Kidney (tissue), 14 donors: ENCODE measurements around the gene TRIAP1. TPM values are rescaled to one million over a fixed set of nuclear protein-coding genes. Genes with fewer than 3 reads are reported as not detected.
A peak's percentile ranks its signal among the peaks of the same experiment; 100 is the strongest.

ENCODE experiments used
- DNase-seq, 5 donors: peaks; one replicate each; pipeline ENCODE4 v3.0.0-alpha.2; 2013 to 2020
- FAIRE-seq: peaks from 2 replicates; lab custom pipeline; 2012; peaks lifted over from hg19 to GRCh38; lab: Jason Lieb, UNC
- H3K27ac ChIP-seq, 2 donors: one replicate each; pipeline ENCODE4 v1.7.0; 2013; ENCODE audit warnings: low read depth in 2 of 2, low read length in 2 of 2, inconsistent platforms in 1 of 2
- H3K27me3 ChIP-seq: one replicate; pipeline ENCODE4 v1.7.1; 2013; ENCODE audit warnings: low read length, inconsistent platforms; ENCODE audit not compliant: control insufficient read depth, insufficient read depth
- H3K36me3 ChIP-seq, 3 donors: one replicate each; pipeline versions ENCODE4 v1.7.0 to v1.7.1; 2013; ENCODE audit warnings: low read length in 3 of 3, control low read depth in 1 of 3, inconsistent platforms in 1 of 3; ENCODE audit not compliant: insufficient read depth in 3 of 3, control insufficient read depth in 2 of 3
- H3K4me1 ChIP-seq, 3 donors: one replicate each; pipeline versions ENCODE4 v1.7.0 to v1.7.1; 2013; ENCODE audit warnings: low read length in 3 of 3, inconsistent platforms in 1 of 3, low read depth in 1 of 3; ENCODE audit not compliant: control insufficient read depth in 2 of 3, insufficient read depth in 2 of 3
- H3K4me3 ChIP-seq, 3 donors: one replicate each; pipeline versions ENCODE4 v1.7.0 to v1.8.1; 2013; ENCODE audit warnings: low read length in 3 of 3, control low read depth in 1 of 3, inconsistent platforms in 1 of 3
- H3K9ac ChIP-seq, 3 donors: one replicate each; pipeline versions ENCODE4 v1.7.0 to v1.7.1; 2013; ENCODE audit warnings: low read length in 3 of 3, control low read depth in 1 of 3, inconsistent platforms in 1 of 3
- H3K9me3 ChIP-seq, 3 donors: one replicate each; pipeline versions ENCODE4 v1.7.0 to v1.7.1; 2013; ENCODE audit warnings: low read length in 3 of 3, control low read depth in 1 of 3, inconsistent platforms in 1 of 3; ENCODE audit not compliant: control insufficient read depth in 2 of 3, insufficient read depth in 1 of 3
- intact Hi-C: fragments of 100-400 bp; cut with DNase I; formaldehyde crosslinking; loops from one replicate; pipeline ENCODE4 v1.11.1; 2022
- polyA plus RNA-seq: library from polyadenylated mRNA; stranded (reverse); fragments of 350-450 nt; fragmentation: Illumina TruSeq; extraction: RNeasy Lipid Tissue Mini Kit (QIAGEN cat#74804); gene quantifications from one replicate; pipeline ENCODE4 v1.2.3, GENCODE V29; 2014; ENCODE audit warnings: low read depth, low replicate concordance; ENCODE audit not compliant: insufficient read depth
- total RNA-seq: library from RNA; stranded (reverse); fragmentation: NEBNext Ultra II Directional; extraction: Animal tissue kit (Norgen Biotek cat#: 25700); gene quantifications from one replicate; pipeline ENCODE4 v1.2.1, GENCODE V29; 2021
- TF ChIP-seq, protein P1 (sequence below): IDR thresholded peaks from 3 replicates; pipeline ENCODE4 v1.5.1; 2012; ENCODE audit warnings: mild to moderate bottlenecking, moderate library complexity, borderline replicate concordance; ENCODE audit not compliant: insufficient read depth; ENCODE audit errors: extremely low read depth
- donor health status: control.
- donor health status: control.
- donor health status: control.
- donor health status: control.
- donor health status: control.
- donor health status: DM: yes; HTN: yes; CAD: no.
- donor health status: Normal renal cell carcinoma (clear cell type).

Gene TRIAP1
- total and polyA plus RNA-seq, 2 donors from 2014 or later: 15.6 to 28.2 TPM

DNA sequence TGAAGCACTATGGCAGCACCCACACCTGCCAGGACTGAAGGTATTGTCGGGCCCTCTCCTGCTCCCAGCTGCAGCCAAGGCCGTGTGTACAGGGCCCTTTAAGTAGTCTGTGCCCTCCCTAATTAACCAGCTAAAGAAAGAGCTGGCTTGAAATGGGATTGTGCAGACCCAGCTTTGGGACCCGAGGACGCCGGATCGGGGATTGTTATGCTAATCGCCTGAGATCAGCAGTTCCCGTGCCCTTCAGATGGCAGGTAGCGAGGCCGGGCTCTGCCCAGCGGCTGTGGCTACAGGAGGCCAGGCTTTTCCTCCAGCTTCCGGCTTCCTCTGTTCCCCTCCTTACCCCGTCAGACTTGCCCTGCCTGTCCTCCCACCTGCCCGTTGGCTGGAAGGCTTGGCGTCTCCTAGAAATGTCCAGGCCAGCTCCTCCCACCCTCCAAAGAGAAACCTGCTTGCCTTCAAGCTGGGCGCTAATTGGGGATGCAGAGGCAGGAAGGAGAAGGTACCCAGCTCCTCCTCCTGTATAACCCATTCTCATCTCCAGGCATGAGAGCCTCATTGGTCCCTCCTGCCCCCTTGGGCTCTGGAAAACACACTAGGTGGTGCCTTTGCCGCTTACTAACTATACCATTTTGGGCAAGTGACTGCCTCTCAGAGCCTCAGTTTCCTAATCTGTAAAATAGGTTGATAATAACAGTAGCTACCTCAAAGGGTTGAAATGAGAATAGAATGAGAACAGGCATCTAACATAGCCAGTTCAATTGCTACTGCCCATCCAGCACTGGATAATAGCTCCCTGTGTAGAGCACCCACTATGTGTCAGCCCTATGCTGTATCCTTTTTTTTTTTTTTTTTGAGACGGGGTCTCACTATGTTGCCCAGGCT is 51.5 kb downstream of the TRIAP1 start:
- no peak for FAIRE-seq

More for the DNA sequence above, 51.5 kb downstream of the TRIAP1 start:
- Histone ChIP-seq H3K4me3 (no peak overlapping the region), H3K4me1 (no peaks in the 10 kb centered on the region), H3K9ac (peak overlapping the region in 1 of 3 donors; percentile 9), H3K9me3 (no peaks in the 10 kb centered on the region), H3K27ac (no peak overlapping the region), H3K27me3 (no peaks in the 10 kb centered on the region), H3K36me3 (no peaks in the 10 kb centered on the region)
- TF ChIP-seq, protein P1, sequence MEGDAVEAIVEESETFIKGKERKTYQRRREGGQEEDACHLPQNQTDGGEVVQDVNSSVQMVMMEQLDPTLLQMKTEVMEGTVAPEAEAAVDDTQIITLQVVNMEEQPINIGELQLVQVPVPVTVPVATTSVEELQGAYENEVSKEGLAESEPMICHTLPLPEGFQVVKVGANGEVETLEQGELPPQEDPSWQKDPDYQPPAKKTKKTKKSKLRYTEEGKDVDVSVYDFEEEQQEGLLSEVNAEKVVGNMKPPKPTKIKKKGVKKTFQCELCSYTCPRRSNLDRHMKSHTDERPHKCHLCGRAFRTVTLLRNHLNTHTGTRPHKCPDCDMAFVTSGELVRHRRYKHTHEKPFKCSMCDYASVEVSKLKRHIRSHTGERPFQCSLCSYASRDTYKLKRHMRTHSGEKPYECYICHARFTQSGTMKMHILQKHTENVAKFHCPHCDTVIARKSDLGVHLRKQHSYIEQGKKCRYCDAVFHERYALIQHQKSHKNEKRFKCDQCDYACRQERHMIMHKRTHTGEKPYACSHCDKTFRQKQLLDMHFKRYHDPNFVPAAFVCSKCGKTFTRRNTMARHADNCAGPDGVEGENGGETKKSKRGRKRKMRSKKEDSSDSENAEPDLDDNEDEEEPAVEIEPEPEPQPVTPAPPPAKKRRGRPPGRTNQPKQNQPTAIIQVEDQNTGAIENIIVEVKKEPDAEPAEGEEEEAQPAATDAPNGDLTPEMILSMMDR: no peak
- intact Hi-C loops: no loop called here
- peak; percentile 76 to 87 (median 83) for DNase-seq

Other genes starting within 250 kb of the TRIAP1 start
- 1,384 TPM for gene RPLP0, start 245.3 kb downstream of the TRIAP1 start, total RNA-seq
- 1,654 TPM for gene RPLP0, start 245.3 kb downstream of the TRIAP1 start, polyA plus RNA-seq
- gene PXN, start 180.7 kb downstream of the TRIAP1 start, total RNA-seq: 133 TPM
- 57.1 TPM for gene PXN, start 180.7 kb downstream of the TRIAP1 start, polyA plus RNA-seq
- 18,412 TPM for gene RNU4-2, start 154.5 kb downstream of the TRIAP1 start, total RNA-seq
- gene RNU4-2, start 154.5 kb downstream of the TRIAP1 start, polyA plus RNA-seq: not detected
- gene RNU4-1, start 153.1 kb downstream of the TRIAP1 start, total RNA-seq: 3,016 TPM
- not detected for gene RNU4-1, start 153.1 kb downstream of the TRIAP1 start, polyA plus RNA-seq
- gene SIRT4, start 144.1 kb downstream of the TRIAP1 start, total RNA-seq: 1.5 TPM
- 8.1 TPM for gene SIRT4, start 144.1 kb downstream of the TRIAP1 start, polyA plus RNA-seq
- gene PLA2G1B, start 118.6 kb downstream of the TRIAP1 start, total RNA-seq: not detected
- not detected for gene PLA2G1B, start 118.6 kb downstream of the TRIAP1 start, polyA plus RNA-seq
- gene MSI1, start 77.2 kb downstream of the TRIAP1 start, total RNA-seq: 1.3 TPM
- gene MSI1, start 77.2 kb downstream of the TRIAP1 start, polyA plus RNA-seq: 0.80 TPM
- 331 TPM for gene COX6A1, start 8.3 kb downstream of the TRIAP1 start, total RNA-seq
- gene COX6A1, start 8.3 kb downstream of the TRIAP1 start, polyA plus RNA-seq: 1,697 TPM
- gene GATC, start 60 bp upstream of the TRIAP1 start, total RNA-seq: 39.4 TPM
- gene GATC, start 60 bp upstream of the TRIAP1 start, polyA plus RNA-seq: 13.7 TPM
- gene SRSF9, start 23.4 kb upstream of the TRIAP1 start, total RNA-seq: 144 TPM
- 151 TPM for gene SRSF9, start 23.4 kb upstream of the TRIAP1 start, polyA plus RNA-seq
- gene DYNLL1, start 49.7 kb upstream of the TRIAP1 start, total RNA-seq: 258 TPM
- gene DYNLL1, start 49.7 kb upstream of the TRIAP1 start, polyA plus RNA-seq: 757 TPM
- gene COQ5, start 82.8 kb upstream of the TRIAP1 start, total RNA-seq: 26.5 TPM
- 60.8 TPM for gene COQ5, start 82.8 kb upstream of the TRIAP1 start, polyA plus RNA-seq
- gene RNF10, start 88.0 kb upstream of the TRIAP1 start, total RNA-seq: 229 TPM
- gene RNF10, start 88.0 kb upstream of the TRIAP1 start, polyA plus RNA-seq: 220 TPM
- 50.0 TPM for gene POP5, start 135.0 kb upstream of the TRIAP1 start, total RNA-seq
- gene POP5, start 135.0 kb upstream of the TRIAP1 start, polyA plus RNA-seq: 111 TPM
- gene CABP1, start 194.2 kb upstream of the TRIAP1 start, total RNA-seq: 2.0 TPM
- 24.1 TPM for gene CABP1, start 194.2 kb upstream of the TRIAP1 start, polyA plus RNA-seq
- 146 TPM for gene MLEC, start 240.8 kb upstream of the TRIAP1 start, total RNA-seq
- 60.3 TPM for gene MLEC, start 240.8 kb upstream of the TRIAP1 start, polyA plus RNA-seq